Spleen (tissue), 7 donors: ENCODE results near the gene NSFL1C.

Experiments
- CTCF ChIP-seq, 11 experiments: fragments of 200-600 bp in 7 of 11; fragments of 450-650 bp in 4 of 11; sonication (generic) in 4 of 11; IDR thresholded peaks in 8 of 11; conservative IDR thresholded peaks in 3 of 11; 1 replicate in 7 of 11; 2 replicates in 4 of 11; pipeline versions ENCODE4 v1.4.0 to v1.8.0; 2016 to 2021; ENCODE audit warnings: antibody characterized with exemption in 11 of 11, inconsistent platforms in 4 of 11, mild to moderate bottlenecking in 1 of 11
- POLR2A ChIP-seq, 3 donors: fragments of 450-650 bp; IDR thresholded peaks; one replicate each; pipeline ENCODE4 v1.5.1; 2017; ENCODE audit warnings: antibody characterized with exemption in 3 of 3, mild to moderate bottlenecking in 1 of 3
- POLR2AphosphoS5 ChIP-seq, 3 donors: sonication (generic); formaldehyde crosslinking; IDR thresholded peaks; one replicate each; pipeline ENCODE4 v1.5.1; 2017; ENCODE audit warnings: antibody characterized with exemption in 3 of 3
- donor health status: DM: no; HTN: no; CAD: no; lungs with moderate emphysema.
- donor health status: DM: no; HTN: no; CAD: no.
- donor health status: DM: no; HTN: no; CAD: no.

- TF ChIP-seq CTCF (IDR thresholded peaks at IDR 0.05 in 8 of 11, conservative IDR thresholded peaks at IDR 0.05 in 3 of 11) (peak in 1 of 11 experiments; percentile 12), POLR2A (IDR thresholded peaks at IDR 0.05) (no peak), POLR2AphosphoS5 (IDR thresholded peaks at IDR 0.05) (peak in 1 of 3 donors; percentile 84)
These were observed 31.9 kb downstream of the NSFL1C start for GRCh38 chr20:1434571-1435336.
